GM18505 (cell line): ENCODE data around the gene CIITA.
"Not testable (repeated sequence)": the region's sequence is repeated elsewhere in the genome, so short reads cannot be mapped to it uniquely, and the experiment has no call there.

Source experiments
- ATAC-seq: cut with Tn5 transposase; IDR thresholded peaks from one replicate; pipeline ENCODE4 v1.9.1; 2021; ENCODE audit not compliant: unreplicated experiment
- POLR2A ChIP-seq: IDR thresholded peaks from 4 replicates; pipeline ENCODE4 v1.6.1; 2011; ENCODE audit warnings: borderline replicate concordance; ENCODE audit not compliant: insufficient read depth, insufficient read length; ENCODE audit errors: extremely low read depth

CIITA gene

GRCh38 chr16:10902999-10903398 lies 26.0 kb downstream of the CIITA start:
- TF ChIP-seq POLR2A = no peak
- no peak for ATAC-seq

GRCh38 chr16:10906482-10906881 lies 29.5 kb downstream of the CIITA start:
- peak; percentile 30 for TF ChIP-seq POLR2A
- no peak for ATAC-seq

GRCh38 chr16:10906914-10907756 lies 30.1 kb downstream of the CIITA start:
- ATAC-seq = no peak
- TF ChIP-seq POLR2A = no peak

GRCh38 chr16:10907757-10908045 lies 30.7 kb downstream of the CIITA start:
- no peak for ATAC-seq
- TF ChIP-seq POLR2A = no peak

GRCh38 chr16:10911267-10911666 lies 34.3 kb downstream of the CIITA start:
- no peak for TF ChIP-seq POLR2A
- no peak for ATAC-seq

- no peak for ATAC-seq
These were observed 39.5 kb downstream of the CIITA start for GRCh38 chr16:10916534-10916933.

GRCh38 chr16:10918294-10919002 lies 41.4 kb downstream of the CIITA start:
- peak; percentile 43 for TF ChIP-seq POLR2A
- peak; percentile 56 for ATAC-seq

More at GRCh38 chr16:10916534-10916933, 39.5 kb downstream of the CIITA start:
- TF ChIP-seq POLR2A = no peak

GRCh38 chr16:10919003-10919351 lies 42.0 kb downstream of the CIITA start:
- no peak for TF ChIP-seq POLR2A
- ATAC-seq = no peak

- ATAC-seq = no peak
- no peak for TF ChIP-seq POLR2A
These were observed 43.9 kb downstream of the CIITA start for GRCh38 chr16:10920726-10921427.

GRCh38 chr16:10921536-10922327 lies 44.7 kb downstream of the CIITA start:
- TF ChIP-seq POLR2A = no peak
- no peak for ATAC-seq

GRCh38 chr16:10922328-10923145 lies 45.5 kb downstream of the CIITA start:
- TF ChIP-seq POLR2A = no peak
- no peak for ATAC-seq

GRCh38 chr16:10923146-10923649 lies 46.2 kb downstream of the CIITA start:
- TF ChIP-seq POLR2A = peak; percentile 11
- no peak for ATAC-seq

- no peak for ATAC-seq
- TF ChIP-seq POLR2A = no peak
These were observed 46.7 kb downstream of the CIITA start for GRCh38 chr16:10923650-10924214.

- ATAC-seq = not testable (repeated sequence)
- peak; percentile 3 for TF ChIP-seq POLR2A
These were observed 48.3 kb downstream of the CIITA start for GRCh38 chr16:10925285-10925684.
